ENCODE data around the gene WFS1. TPM values are rescaled to one million over a fixed set of nuclear protein-coding genes. Genes with fewer than 3 reads are reported as not detected.

Gene WFS1
- total RNA-seq, 1 donor from 2014 or later: 91.8 TPM

DNA sequence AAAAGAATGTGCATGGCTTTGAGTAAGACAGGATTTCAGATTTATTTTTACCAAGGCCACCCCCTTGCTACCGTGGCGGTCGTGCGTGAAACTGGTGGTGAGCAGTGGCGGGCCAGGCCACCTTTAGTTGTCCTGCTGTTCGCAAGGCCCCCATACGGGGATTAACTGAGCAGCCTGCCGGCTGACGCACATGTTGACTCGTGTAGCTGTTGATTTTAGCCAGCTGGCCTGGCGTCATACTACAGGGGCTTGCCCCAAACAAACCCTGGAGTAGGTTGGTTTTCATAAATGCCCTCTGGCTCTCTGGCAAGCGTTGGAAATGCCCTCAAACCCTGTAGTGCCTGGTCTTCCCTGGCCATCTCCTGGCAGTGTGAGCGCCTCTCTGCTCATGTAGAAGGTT is 28.4 kb downstream of the WFS1 start:
- Histone ChIP-seq H3K36me3 (peaks cover 0 to 40% of the 10 kb centered on the region in 2 donors), H3K27ac (no peak overlapping the region), H3K4me1 (no peaks in the 10 kb centered on the region), H3K4me3 (no peak overlapping the region), H3K9me3 (no peaks in the 10 kb centered on the region), H3K27me3 (no peaks in the 10 kb centered on the region)
- intact Hi-C loops (cut with DNase I): no loop called here
- no peak for DNase-seq (ENCODE audit: extremely low spot score in 2 of 2)
- TF ChIP-seq POLR2A (IDR thresholded peaks at IDR 0.05) (no peak), CTCF (IDR thresholded peaks at IDR 0.05) (no peak), POLR2AphosphoS5 (IDR thresholded peaks at IDR 0.05; ENCODE audit: insufficient read depth in 1 of 2, low read depth in 1 of 2) (no peak)

- Histone ChIP-seq H3K4me1 (no peaks in the 10 kb centered on the region), H3K9me3 (no peaks in the 10 kb centered on the region), H3K27ac (no peak overlapping the region), H3K4me3 (no peak overlapping the region), H3K27me3 (no peaks in the 10 kb centered on the region), H3K36me3 (peaks cover 0 to 36% of the 10 kb centered on the region in 2 donors)
- TF ChIP-seq CTCF (IDR thresholded peaks at IDR 0.05): no peak
- TF ChIP-seq POLR2A (IDR thresholded peaks at IDR 0.05): no peak
- TF ChIP-seq POLR2AphosphoS5 (IDR thresholded peaks at IDR 0.05; ENCODE audit: insufficient read depth in 1 of 2, low read depth in 1 of 2): no peak
- intact Hi-C loops (cut with DNase I): no loop called here
- DNase-seq (ENCODE audit: extremely low spot score in 2 of 2): no peak
Measured at GRCh38 chr4:6298852-6299251, 29.2 kb downstream of the WFS1 start.

DNA sequence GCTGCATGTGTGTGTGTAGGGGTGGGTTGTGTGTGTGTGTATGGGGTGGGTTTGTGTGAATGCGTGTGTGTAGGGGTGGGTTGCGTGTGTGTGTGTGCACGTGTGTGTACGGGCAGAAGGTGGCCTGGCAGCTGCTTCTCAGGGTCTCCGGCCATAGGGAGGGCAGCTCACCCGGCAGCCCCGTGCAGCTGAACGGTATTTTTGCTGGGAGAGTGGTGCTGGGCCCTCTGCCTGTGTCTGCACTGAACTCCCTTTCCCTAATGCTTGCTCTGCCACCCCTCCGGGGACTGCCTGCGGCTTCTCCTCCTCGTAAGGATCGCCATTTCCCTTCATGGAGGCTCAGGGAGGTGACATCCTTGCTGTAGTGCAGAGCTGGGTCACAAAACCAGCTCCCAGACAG is 30.2 kb downstream of the WFS1 start:
- Histone ChIP-seq H3K4me3 (no peak overlapping the region), H3K4me1 (no peaks in the 10 kb centered on the region), H3K36me3 (peaks cover 0 to 38% of the 10 kb centered on the region in 2 donors), H3K9me3 (no peaks in the 10 kb centered on the region), H3K27me3 (no peaks in the 10 kb centered on the region), H3K27ac (no peak overlapping the region)
- TF ChIP-seq POLR2AphosphoS5 (IDR thresholded peaks at IDR 0.05; ENCODE audit: insufficient read depth in 1 of 2, low read depth in 1 of 2) (no peak), POLR2A (IDR thresholded peaks at IDR 0.05) (no peak), CTCF (IDR thresholded peaks at IDR 0.05) (no peak)
- intact Hi-C loops (cut with DNase I): no loop called here
- no peak for DNase-seq (ENCODE audit: extremely low spot score in 2 of 2)

DNA sequence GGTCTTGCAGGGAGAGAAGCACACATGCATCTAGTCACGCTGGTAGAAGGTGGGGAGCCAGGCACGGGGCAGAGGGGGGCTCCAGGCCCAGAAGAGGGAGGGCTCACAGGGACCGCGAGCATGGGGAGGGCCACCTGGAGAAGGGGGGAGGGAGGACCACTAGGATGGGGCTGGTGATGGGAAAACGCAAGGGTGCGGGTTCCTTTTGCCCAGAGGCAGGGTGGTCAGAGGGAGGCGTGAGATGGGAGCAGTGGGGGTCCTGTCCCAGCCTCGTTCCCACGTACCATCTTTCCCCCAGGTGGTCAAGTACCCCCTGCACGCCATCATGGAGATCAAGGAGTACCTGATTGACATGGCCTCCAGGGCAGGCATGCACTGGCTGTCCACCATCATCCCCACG is 30.7 kb downstream of the WFS1 start:
- H3K36me3 ChIP-seq: peaks cover 0 to 35% of the 10 kb centered on the region in 2 donors
- intact Hi-C loops (cut with DNase I): no loop called here
- H3K4me1 ChIP-seq: no peaks in the 10 kb centered on the region
- no peaks in the 10 kb centered on the region for H3K9me3 ChIP-seq
- H3K27ac ChIP-seq: no peak overlapping the region
- DNase-seq (ENCODE audit: extremely low spot score in 2 of 2): no peak
- H3K27me3 ChIP-seq: no peaks in the 10 kb centered on the region
- TF ChIP-seq POLR2A (IDR thresholded peaks at IDR 0.05) (no peak), CTCF (IDR thresholded peaks at IDR 0.05) (no peak), POLR2AphosphoS5 (IDR thresholded peaks at IDR 0.05; ENCODE audit: insufficient read depth in 1 of 2, low read depth in 1 of 2) (no peak)
- no peak overlapping the region for H3K4me3 ChIP-seq

- H3K9me3 ChIP-seq: no peaks in the 10 kb centered on the region
- no peak overlapping the region for H3K27ac ChIP-seq
- H3K36me3 ChIP-seq: peaks cover 0 to 32% of the 10 kb centered on the region in 2 donors
- H3K27me3 ChIP-seq: no peaks in the 10 kb centered on the region
- H3K4me3 ChIP-seq: no peak overlapping the region
- intact Hi-C loops (cut with DNase I): no loop called here
- no peaks in the 10 kb centered on the region for H3K4me1 ChIP-seq
- TF ChIP-seq POLR2AphosphoS5 (IDR thresholded peaks at IDR 0.05; ENCODE audit: insufficient read depth in 1 of 2, low read depth in 1 of 2): no peak
- no peak for TF ChIP-seq POLR2A (IDR thresholded peaks at IDR 0.05)
- TF ChIP-seq CTCF (IDR thresholded peaks at IDR 0.05): no peak
- no peak for DNase-seq (ENCODE audit: extremely low spot score in 2 of 2)
Measured at GRCh38 chr4:6301051-6301731, 31.5 kb downstream of the WFS1 start.
